COR-L47 (cell line): Measurements from ENCODE around the gene ART1.
"Not testable (repeated sequence)": the region's sequence is repeated elsewhere in the genome, so short reads cannot be mapped to it uniquely, and the experiment has no call there.

ENCODE experiments used
- DNase-seq: peaks from one replicate; lab custom pipeline; 2025; lab: John Stamatoyannopoulos, UW

The ART1 gene

GRCh38 chr11:3644817-3645235, at the start of gene ART1:
TSS of gene ART1 (plus strand) at chr11:3645128. CDS start at chr11:3659214, 14,086 bp downstream.
- no peak for DNase-seq

- DNase-seq, result not testable (repeated sequence)
These were observed 47.2 kb upstream of the ART1 start for GRCh38 chr11:3597743-3598142.

GRCh38 chr11:3600201-3600600, 44.7 kb upstream of the ART1 start:
- not testable (repeated sequence) for DNase-seq

- no peak for DNase-seq
These were observed 40.8 kb upstream of the ART1 start for GRCh38 chr11:3604167-3604566.

GRCh38 chr11:3605283-3605662, 39.7 kb upstream of the ART1 start:
- DNase-seq, result no peak

- DNase-seq, result no peak
These were observed 39.1 kb upstream of the ART1 start for GRCh38 chr11:3605771-3606203.

GRCh38 chr11:3609416-3610265, 35.3 kb upstream of the ART1 start:
- no peak for DNase-seq

- no peak for DNase-seq
These were observed 34.1 kb upstream of the ART1 start for GRCh38 chr11:3610846-3611245.

- no peak for DNase-seq
These were observed 32.8 kb upstream of the ART1 start for GRCh38 chr11:3611976-3612678.

- no peak for DNase-seq
These were observed 30.8 kb upstream of the ART1 start for GRCh38 chr11:3613998-3614741.

GRCh38 chr11:3614742-3615171, 30.2 kb upstream of the ART1 start:
- no peak for DNase-seq

GRCh38 chr11:3615998-3616397, 28.9 kb upstream of the ART1 start:
- no peak for DNase-seq

GRCh38 chr11:3616721-3617460, 28.0 kb upstream of the ART1 start:
- no peak for DNase-seq

- no peak for DNase-seq
These were observed 26.9 kb upstream of the ART1 start for GRCh38 chr11:3617990-3618389.

GRCh38 chr11:3622521-3622920, 22.4 kb upstream of the ART1 start:
- DNase-seq, result no peak

- DNase-seq, result no peak
These were observed 21.8 kb upstream of the ART1 start for GRCh38 chr11:3623121-3623520.

- DNase-seq, result no peak
These were observed 21.0 kb upstream of the ART1 start for GRCh38 chr11:3623767-3624458.

- DNase-seq, result no peak
These were observed 18.5 kb upstream of the ART1 start for GRCh38 chr11:3626250-3626960.

- DNase-seq, result no peak
These were observed 17.6 kb upstream of the ART1 start for GRCh38 chr11:3627291-3627690.

- no peak for DNase-seq
These were observed 13.6 kb upstream of the ART1 start for GRCh38 chr11:3631331-3631730.
